ENCODE measurements around the gene PRR23B. TPM values are rescaled to one million over a fixed set of nuclear protein-coding genes. Genes with fewer than 3 reads are reported as not detected.
"Not testable (repeated sequence)": the region's sequence is repeated elsewhere in the genome, so short reads cannot be mapped to it uniquely, and the experiment has no call there.

Gene PRR23B
- total RNA-seq, 4 donors from 2014 or later, result not detected

DNA sequence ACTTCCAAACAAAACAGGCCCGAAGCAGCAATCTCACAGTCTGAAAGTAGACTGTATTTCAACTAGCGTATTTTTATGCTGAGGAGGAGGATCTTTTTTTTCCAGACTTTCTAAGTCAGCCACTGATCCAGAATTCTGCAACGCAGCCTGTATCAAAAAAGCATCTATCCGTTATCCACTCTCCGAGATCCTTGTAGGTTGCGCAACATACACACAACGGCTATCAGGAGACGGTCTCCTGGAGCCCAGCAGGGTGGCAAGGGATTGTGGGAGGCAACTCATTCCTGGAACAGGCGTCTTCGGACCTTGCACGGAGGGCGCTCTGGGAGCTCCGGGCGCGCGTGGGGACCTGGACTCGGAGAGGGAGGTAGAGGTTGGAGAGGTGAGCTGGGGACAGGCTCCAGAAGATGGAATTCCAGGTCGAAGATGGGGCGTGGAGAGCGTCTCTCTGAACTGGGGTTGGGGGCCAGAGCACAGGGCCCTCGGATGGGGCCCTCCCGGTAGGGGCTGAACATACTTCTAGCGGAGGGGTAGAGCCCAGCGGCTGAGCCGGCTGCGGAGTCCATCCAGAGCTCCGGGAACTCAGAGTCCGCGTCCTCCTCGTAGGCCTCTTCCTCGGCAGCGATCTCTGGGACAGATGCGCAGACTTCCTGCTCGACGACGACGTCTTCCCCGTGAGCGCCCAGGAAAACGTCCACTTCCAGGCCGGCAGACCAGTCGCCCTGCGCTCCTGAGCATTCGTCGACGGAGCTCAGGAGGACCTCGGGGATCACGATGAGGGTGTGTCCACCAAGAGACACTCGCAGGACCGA, 23.0 kb upstream of the PRR23B start:
- TF ChIP-seq, protein P1, sequence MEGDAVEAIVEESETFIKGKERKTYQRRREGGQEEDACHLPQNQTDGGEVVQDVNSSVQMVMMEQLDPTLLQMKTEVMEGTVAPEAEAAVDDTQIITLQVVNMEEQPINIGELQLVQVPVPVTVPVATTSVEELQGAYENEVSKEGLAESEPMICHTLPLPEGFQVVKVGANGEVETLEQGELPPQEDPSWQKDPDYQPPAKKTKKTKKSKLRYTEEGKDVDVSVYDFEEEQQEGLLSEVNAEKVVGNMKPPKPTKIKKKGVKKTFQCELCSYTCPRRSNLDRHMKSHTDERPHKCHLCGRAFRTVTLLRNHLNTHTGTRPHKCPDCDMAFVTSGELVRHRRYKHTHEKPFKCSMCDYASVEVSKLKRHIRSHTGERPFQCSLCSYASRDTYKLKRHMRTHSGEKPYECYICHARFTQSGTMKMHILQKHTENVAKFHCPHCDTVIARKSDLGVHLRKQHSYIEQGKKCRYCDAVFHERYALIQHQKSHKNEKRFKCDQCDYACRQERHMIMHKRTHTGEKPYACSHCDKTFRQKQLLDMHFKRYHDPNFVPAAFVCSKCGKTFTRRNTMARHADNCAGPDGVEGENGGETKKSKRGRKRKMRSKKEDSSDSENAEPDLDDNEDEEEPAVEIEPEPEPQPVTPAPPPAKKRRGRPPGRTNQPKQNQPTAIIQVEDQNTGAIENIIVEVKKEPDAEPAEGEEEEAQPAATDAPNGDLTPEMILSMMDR (IDR thresholded peaks at IDR 0.05), result no peak
- TF ChIP-seq POLR2A (IDR thresholded peaks at IDR 0.05), result no peak
- no peaks in the 10 kb centered on the region for H3K36me3 ChIP-seq
- no peaks in the 10 kb centered on the region for H3K4me1 ChIP-seq
- no peak overlapping the region for H3K4me3 ChIP-seq
- H3K27me3 ChIP-seq, result peaks cover 0 to 9% (median 0%) of the 10 kb centered on the region in 4 donors
- no peak for DNase-seq
- H3K9me3 ChIP-seq, result peaks cover 0 to 17% (median 5%) of the 10 kb centered on the region in 3 donors
- no peak overlapping the region for H3K27ac ChIP-seq
- WGBS, 2 donors, result 79 to 87% methylated on average over 14 to 23 of the region's 50 CpGs
- intact Hi-C loops (cut with DNase I), result no loop called here

DNA sequence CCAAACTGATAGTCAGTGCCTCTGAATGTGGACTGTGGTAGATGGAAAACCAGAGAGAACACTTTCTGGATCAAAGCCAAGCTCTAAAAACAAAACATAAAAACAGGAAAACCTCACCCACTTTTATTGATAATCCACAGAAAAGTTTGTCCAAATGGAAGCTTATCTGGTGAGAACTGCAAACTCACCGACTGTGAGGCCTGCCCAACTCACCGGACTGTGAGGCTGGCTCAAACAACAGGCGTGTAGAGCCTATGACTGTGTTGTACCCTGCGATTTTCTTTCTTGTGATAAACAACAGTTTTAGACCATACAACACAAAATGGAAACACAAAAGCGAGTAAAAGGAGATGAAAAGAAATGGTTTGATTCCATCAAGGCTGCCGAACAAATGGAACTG, 16.8 kb upstream of the PRR23B start:
- no peak for TF ChIP-seq POLR2A (IDR thresholded peaks at IDR 0.05)
- TF ChIP-seq, protein P1 (IDR thresholded peaks at IDR 0.05), result no peak
- Histone ChIP-seq H3K4me3 (no peak overlapping the region), H3K27me3 (no peaks in the 10 kb centered on the region), H3K27ac (no peak overlapping the region), H3K4me1 (no peaks in the 10 kb centered on the region), H3K36me3 (no peaks in the 10 kb centered on the region), H3K9me3 (no peaks in the 10 kb centered on the region)
- 73 to 90% methylated on average over 6 of the region's 6 CpGs for WGBS, 2 donors
- intact Hi-C loops (cut with DNase I), result no loop called here
- no peak for DNase-seq

DNA sequence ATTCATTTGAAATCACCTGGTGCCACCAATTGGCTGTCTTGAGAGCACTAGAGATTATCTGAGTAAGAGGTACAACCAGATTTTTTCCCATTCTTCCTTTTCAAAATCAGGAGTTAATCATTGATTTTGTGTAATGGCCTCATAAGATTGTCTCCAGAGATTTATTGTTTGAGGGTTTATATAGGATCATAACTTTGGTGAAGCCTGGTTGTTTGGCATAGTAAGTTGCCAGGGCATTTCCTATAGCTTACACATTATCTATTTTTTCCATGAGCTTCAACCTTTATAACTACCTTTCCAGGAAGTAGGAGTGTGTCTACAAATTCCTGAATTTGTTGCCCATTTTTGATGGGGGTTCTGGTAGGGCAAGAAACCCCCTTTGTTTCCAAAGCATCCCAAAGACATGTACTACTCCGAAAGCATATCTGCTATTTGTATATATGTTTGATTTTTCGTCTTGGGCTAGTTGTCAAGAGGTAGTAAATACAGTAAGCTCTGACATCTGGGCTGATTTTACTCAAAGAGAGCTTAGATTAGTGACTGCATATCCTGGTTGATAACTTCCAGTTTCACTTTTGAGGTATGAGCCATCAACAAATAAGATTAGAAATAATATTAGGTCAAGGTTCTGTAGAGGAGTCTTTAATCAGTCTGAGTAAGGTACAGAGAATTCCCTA, 11.7 kb upstream of the PRR23B start:
- DNase-seq, result no peak
- H3K9me3 ChIP-seq, result peaks cover 0 to 18% (median 13%) of the 10 kb centered on the region in 3 donors
- no peaks in the 10 kb centered on the region for H3K27me3 ChIP-seq
- no peak overlapping the region for H3K4me3 ChIP-seq
- no peak overlapping the region for H3K27ac ChIP-seq
- intact Hi-C loops (cut with DNase I), result no loop called here
- TF ChIP-seq POLR2A (IDR thresholded peaks at IDR 0.05), result no peak
- TF ChIP-seq, protein P1 (IDR thresholded peaks at IDR 0.05), result no peak
- no peaks in the 10 kb centered on the region for H3K4me1 ChIP-seq
- 58 to 81% methylated on average over 2 of the region's 2 CpGs for WGBS, 2 donors
- H3K36me3 ChIP-seq, result no peaks in the 10 kb centered on the region

DNA sequence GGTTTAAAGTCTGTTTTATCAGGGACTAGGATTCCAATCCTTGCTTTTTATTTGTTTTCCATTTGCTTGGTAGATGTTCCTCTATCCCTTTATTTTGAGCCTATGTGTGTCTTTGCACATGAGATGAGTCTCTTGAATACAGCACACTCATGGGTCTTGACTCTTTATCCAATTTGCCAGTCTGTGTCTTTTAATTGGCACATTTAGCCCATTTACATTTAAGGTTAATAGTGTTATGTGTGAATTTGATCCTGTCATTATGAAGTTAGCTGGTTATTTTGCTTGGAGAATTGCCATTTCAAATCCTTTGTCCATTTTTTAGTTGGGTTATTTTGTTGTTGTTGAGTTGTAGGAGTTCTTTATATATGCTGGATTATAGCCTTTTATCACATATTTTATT, 9.8 kb upstream of the PRR23B start:
- intact Hi-C loops (cut with DNase I); H3K4me3 ChIP-seq; H3K4me1 ChIP-seq; H3K36me3 ChIP-seq; H3K27me3 ChIP-seq; DNase-seq; H3K27ac ChIP-seq: not testable (repeated sequence)
- peaks cover 0 to 18% (median 13%) of the 10 kb centered on the region in 3 donors for H3K9me3 ChIP-seq

DNA sequence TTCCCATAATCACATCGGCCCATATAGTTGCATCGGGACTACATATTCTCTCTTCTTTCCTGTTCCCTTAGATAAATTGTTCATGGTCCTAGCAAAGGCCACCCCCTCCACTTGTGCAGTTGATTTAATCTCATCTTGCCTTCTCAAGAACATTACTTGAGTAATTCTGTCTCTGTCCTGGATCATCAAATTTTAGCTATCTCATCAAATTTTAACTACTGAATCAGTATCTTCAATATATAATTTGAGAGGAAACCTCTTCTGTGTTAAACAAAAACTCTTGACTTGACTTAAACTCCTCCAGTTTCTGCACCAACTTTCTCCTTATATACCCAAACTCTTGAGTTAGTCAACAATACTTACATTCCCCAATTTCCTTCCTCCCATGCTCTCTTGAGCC, 4.2 kb upstream of the PRR23B start:
- DNase-seq, result no peak
- intact Hi-C loops (cut with DNase I), result no loop called here
- WGBS, 2 donors, result 89 to 98% methylated on average over 2 of the region's 2 CpGs
- Histone ChIP-seq H3K9me3 (peaks cover 0 to 12% (median 0%) of the 10 kb centered on the region in 3 donors), H3K4me1 (no peaks in the 10 kb centered on the region), H3K27ac (no peak overlapping the region), H3K4me3 (no peak overlapping the region), H3K36me3 (no peaks in the 10 kb centered on the region), H3K27me3 (no peaks in the 10 kb centered on the region)
- TF ChIP-seq, protein P1 (IDR thresholded peaks at IDR 0.05), result no peak
- no peak for TF ChIP-seq POLR2A (IDR thresholded peaks at IDR 0.05)
